WERI-Rb-1 (cell line): ENCODE measurements around the gene TMEM134.

Source experiments
- DNase-seq: peaks from one replicate; pipeline ENCODE4 v3.0.0-alpha.2; 2020
- H3K27ac ChIP-seq: fragments of 250-450 bp; sonication (Bioruptor Pico); 2 replicates; pipeline ENCODE4 v1.5.1; 2020; ENCODE audit warnings: mild to moderate bottlenecking, moderate library complexity
- H3K27me3 ChIP-seq: fragments of 250-450 bp; sonication (Bioruptor Pico); 2 replicates; pipeline ENCODE4 v1.5.1; 2021; ENCODE audit warnings: mild to moderate bottlenecking, low read depth, moderate library complexity; ENCODE audit not compliant: insufficient read depth, severe bottlenecking
- H3K36me3 ChIP-seq: fragments of 250-450 bp; sonication (Bioruptor Pico); 2 replicates; pipeline ENCODE4 v1.5.1; 2020; ENCODE audit warnings: mild to moderate bottlenecking, moderate library complexity
- H3K4me3 ChIP-seq: 2 replicates; pipeline ENCODE4 v1.5.1; 2011; ENCODE audit warnings: low read depth, mild to moderate bottlenecking, control low read depth, low read length
- H3K9me3 ChIP-seq: fragments of 250-450 bp; sonication (Bioruptor Pico); 2 replicates; pipeline ENCODE4 v1.5.1; 2021; ENCODE audit warnings: mild to moderate bottlenecking, moderate library complexity; ENCODE audit not compliant: severe bottlenecking
- CTCF ChIP-seq: IDR thresholded peaks from 2 replicates; pipeline ENCODE4 v1.5.1; 2011; ENCODE audit warnings: low read depth, mild to moderate bottlenecking, control low read depth, inconsistent platforms, low read length

TMEM134 gene

DNA sequence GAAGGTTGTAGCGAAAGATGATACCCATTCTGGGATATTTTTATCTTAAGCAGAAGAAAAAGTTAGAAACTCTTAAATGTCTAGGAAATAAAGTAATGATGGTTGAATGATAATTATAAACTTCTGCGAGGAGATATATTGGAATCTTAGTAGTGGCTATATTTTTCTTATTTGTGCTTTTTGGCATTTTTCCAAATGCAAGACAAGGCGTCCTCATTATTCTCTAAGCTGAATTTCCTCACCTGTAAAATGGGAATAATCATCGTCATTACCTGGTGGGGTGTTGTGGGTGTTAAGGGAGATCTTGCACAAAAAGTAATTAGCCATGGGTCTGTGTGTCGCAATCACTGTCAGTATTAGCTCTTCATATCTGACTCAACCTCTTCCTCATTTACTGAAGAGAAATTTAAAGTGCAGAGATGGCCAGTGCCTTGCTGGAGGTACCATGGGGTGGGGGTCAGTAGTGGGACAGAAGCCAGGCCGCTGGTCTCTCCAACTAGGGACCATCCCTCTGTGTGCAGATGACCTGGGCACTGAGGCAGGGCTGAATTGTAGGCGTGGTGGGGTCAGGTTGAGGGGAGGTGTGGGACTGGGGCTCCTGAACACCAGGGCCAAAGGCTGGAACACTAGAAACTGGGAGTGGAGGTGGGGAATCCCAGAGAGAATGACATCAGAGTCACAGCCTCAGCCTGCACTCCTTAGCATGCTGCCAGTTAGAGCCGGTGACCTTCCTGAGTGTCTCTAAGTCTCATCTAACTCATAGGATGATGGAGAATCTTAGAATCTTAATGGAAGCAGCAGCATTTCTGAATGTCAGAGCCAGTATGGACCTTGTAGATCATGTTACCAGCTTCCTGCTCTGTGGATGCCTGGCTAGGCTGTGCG, 32.0 kb upstream of the TMEM134 start:
- H3K36me3 ChIP-seq = peaks cover 51% of the 10 kb centered on the region
- DNase-seq = no peak
- no peak overlapping the region for H3K27ac ChIP-seq
- H3K4me3 ChIP-seq = no peak overlapping the region
- no peaks in the 10 kb centered on the region for H3K27me3 ChIP-seq
- no peaks in the 10 kb centered on the region for H3K9me3 ChIP-seq
- TF ChIP-seq CTCF = no peak

DNA sequence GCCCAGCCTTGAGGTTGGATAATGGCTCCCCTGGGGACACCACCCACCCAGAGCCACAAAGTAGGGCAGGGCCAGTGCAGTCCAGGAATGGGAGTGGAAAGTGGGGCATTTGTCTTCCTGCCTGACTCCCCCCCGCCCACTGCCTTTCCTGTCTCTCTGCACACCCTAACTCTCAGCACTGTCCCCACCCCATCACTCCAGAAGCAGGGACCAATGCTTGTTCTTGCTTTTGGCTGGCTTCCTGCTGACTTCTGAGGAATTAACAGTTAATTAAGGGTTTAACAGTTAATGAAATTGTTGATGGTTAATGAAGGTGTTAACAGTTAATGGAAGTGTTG, 31.4 kb upstream of the TMEM134 start:
- Histone ChIP-seq H3K27ac (no peak overlapping the region), H3K27me3 (no peaks in the 10 kb centered on the region), H3K9me3 (no peaks in the 10 kb centered on the region), H3K4me3 (no peak overlapping the region), H3K36me3 (peaks cover 57% of the 10 kb centered on the region)
- no peak for TF ChIP-seq CTCF
- DNase-seq = no peak

GRCh38 chr11:67499808-67500483, 30.9 kb upstream of the TMEM134 start:
- Histone ChIP-seq H3K4me3 (no peak overlapping the region), H3K27ac (no peak overlapping the region), H3K36me3 (peaks cover 61% of the 10 kb centered on the region), H3K9me3 (no peaks in the 10 kb centered on the region), H3K27me3 (no peaks in the 10 kb centered on the region)
- TF ChIP-seq CTCF = no peak
- DNase-seq = no peak

GRCh38 chr11:67498544-67498972, 29.5 kb upstream of the TMEM134 start:
- H3K27me3 ChIP-seq = no peaks in the 10 kb centered on the region
- DNase-seq = no peak
- H3K9me3 ChIP-seq = no peaks in the 10 kb centered on the region
- H3K27ac ChIP-seq = no peak overlapping the region
- TF ChIP-seq CTCF = no peak
- no peak overlapping the region for H3K4me3 ChIP-seq
- H3K36me3 ChIP-seq = peaks cover 65% of the 10 kb centered on the region

GRCh38 chr11:67497656-67498291, 28.7 kb upstream of the TMEM134 start:
- no peak for TF ChIP-seq CTCF
- H3K9me3 ChIP-seq = no peaks in the 10 kb centered on the region
- no peak overlapping the region for H3K4me3 ChIP-seq
- peaks cover 70% of the 10 kb centered on the region for H3K36me3 ChIP-seq
- H3K27ac ChIP-seq = no peak overlapping the region
- no peak for DNase-seq
- H3K27me3 ChIP-seq = no peaks in the 10 kb centered on the region
